Skeletal muscle satellite cell (primary cell): ENCODE measurements around the gene SCN9A.

Experiments used
- H3K27me3 ChIP-seq: 2 replicates; pipeline ENCODE4 v1.7.0; 2013; ENCODE audit warnings: low read length; ENCODE audit not compliant: control insufficient read depth, insufficient read depth
- H3K36me3 ChIP-seq: 2 replicates; pipeline ENCODE4 v1.7.0; 2013; ENCODE audit warnings: mild to moderate bottlenecking, control low read depth, low read length; ENCODE audit not compliant: insufficient read depth
- H3K4me1 ChIP-seq: 2 replicates; pipeline ENCODE4 v1.7.0; 2013; ENCODE audit warnings: low read length; ENCODE audit not compliant: control insufficient read depth, insufficient read depth
- H3K4me2 ChIP-seq: 2 replicates; pipeline ENCODE4 v1.7.0; 2013; ENCODE audit warnings: mild to moderate bottlenecking, low read length
- H3K4me3 ChIP-seq: 2 replicates; pipeline ENCODE4 v1.7.0; 2013; ENCODE audit warnings: low read length
- H3K9ac ChIP-seq: 2 replicates; pipeline ENCODE4 v1.7.0; 2013; ENCODE audit warnings: mild to moderate bottlenecking, low read depth, low read length, moderate library complexity
- H3K9me3 ChIP-seq: replicated peaks from 2 replicates; pipeline ENCODE4 v1.7.0; 2013; ENCODE audit warnings: mild to moderate bottlenecking, control low read depth, low read length

SCN9A gene

DNA sequence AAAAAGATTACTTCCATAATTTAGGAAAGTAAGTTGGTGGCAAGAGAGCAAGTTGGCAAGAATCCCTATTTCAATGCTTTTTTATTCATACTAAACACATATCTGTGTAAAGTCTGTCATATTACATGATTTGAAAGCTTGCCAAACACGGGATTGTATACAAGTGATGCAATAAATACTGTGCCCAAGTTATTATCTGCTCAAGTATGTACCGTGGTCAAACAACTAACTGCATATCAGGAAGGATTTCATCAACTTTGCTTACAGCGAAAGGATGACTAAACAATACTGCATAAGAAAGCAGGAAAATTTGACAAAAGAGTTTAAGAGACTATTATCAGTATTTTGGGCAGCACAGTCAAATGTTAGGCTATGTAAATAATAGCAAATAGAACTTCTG lies 178.3 kb downstream of the SCN9A start:
- H3K4me2 ChIP-seq, result no peak overlapping the region
- H3K9ac ChIP-seq, result no peak overlapping the region
- no peaks in the 10 kb centered on the region for H3K27me3 ChIP-seq
- no peaks in the 10 kb centered on the region for H3K9me3 ChIP-seq
- H3K36me3 ChIP-seq, result peaks cover 9% of the 10 kb centered on the region
- no peaks in the 10 kb centered on the region for H3K4me1 ChIP-seq
- no peak overlapping the region for H3K4me3 ChIP-seq

DNA sequence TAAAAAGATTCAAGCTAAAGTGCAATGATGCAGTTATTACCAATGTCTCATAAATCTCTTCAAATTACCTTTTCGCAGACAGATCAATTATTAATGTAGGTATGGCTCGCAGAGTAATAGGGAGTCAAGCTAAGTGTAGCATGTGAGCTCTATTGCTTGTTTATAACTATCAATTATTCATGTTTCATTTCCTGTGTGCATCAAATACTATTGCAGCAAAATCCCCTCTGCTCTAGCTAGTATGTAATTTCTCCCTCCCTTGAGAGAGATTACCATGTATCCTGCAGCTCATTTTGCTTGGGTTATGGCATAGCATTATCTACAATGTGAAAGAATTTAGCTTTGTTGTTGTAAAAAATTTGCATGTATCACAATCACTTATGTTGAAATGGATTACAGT lies 182.3 kb downstream of the SCN9A start:
- Histone ChIP-seq H3K4me2 (no peak overlapping the region), H3K4me1 (no peaks in the 10 kb centered on the region), H3K4me3 (no peak overlapping the region), H3K27me3 (no peaks in the 10 kb centered on the region), H3K9me3 (no peaks in the 10 kb centered on the region), H3K9ac (no peak overlapping the region), H3K36me3 (peaks cover under 1% of the 10 kb centered on the region)

DNA sequence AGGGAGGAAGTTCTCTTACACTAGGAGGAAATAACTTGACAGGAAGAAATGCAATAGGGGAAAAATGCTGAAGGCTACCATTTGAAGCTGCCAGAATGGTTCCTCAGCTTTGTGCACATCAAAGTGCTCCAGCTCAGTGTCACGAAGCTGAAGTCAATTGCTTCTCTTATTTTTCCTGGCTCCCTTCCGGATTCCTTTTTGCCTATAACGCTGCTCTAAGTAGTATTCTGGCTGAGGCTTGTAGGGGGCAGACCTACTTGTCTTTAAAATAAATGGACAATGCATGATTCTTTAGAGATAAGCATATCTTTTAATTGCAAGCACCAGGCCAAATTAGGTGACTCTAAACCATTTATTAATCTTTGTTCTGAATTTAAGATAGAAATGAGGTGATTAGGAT lies 187.7 kb downstream of the SCN9A start:
- H3K4me3 ChIP-seq, result no peak overlapping the region
- no peaks in the 10 kb centered on the region for H3K36me3 ChIP-seq
- H3K4me1 ChIP-seq, result no peaks in the 10 kb centered on the region
- H3K9ac ChIP-seq, result no peak overlapping the region
- H3K9me3 ChIP-seq, result no peaks in the 10 kb centered on the region
- no peaks in the 10 kb centered on the region for H3K27me3 ChIP-seq
- H3K4me2 ChIP-seq, result no peak overlapping the region

DNA sequence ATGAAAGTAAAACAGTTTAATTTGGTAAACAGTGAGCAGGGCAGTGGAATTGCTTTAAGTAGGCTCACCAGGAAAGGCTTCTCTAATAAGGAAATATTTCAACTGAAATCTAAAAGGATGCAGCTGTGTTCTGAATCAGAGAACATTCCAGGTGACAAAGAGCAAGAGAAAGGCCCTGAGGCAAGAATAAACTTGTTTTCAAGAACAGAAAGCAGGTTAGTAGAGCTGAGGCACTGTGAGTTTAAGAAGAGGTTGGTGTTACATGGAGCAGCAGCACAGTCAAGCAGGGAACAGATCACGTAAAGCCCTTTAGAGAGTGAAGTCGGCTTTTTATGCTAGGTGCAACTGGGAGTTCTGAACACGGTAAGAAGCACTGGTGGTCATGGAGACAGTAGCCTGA lies 191.0 kb downstream of the SCN9A start:
- peaks cover 3% of the 10 kb centered on the region for H3K4me1 ChIP-seq
- no peak overlapping the region for H3K4me3 ChIP-seq
- H3K9ac ChIP-seq, result no peak overlapping the region
- no peak overlapping the region for H3K4me2 ChIP-seq
- H3K9me3 ChIP-seq, result no peaks in the 10 kb centered on the region
- H3K27me3 ChIP-seq, result no peaks in the 10 kb centered on the region
- H3K36me3 ChIP-seq, result no peaks in the 10 kb centered on the region

DNA sequence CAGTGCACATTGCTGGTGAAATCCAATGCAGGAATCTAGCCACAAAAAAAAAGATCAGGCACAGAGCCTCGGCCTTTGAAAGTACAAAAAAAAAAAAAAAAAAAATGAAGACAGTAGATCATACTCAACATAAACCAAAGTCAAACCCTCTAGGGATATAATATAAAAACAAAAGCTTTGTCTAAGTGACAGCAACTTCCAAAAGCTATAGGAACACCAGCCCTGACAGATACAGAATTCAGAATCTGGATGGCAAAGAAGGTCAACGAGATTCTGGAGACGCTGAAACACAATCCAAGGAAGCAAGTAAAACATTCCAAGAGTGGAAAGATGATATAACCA lies 194.0 kb downstream of the SCN9A start:
- Histone ChIP-seq H3K9me3 (no peaks in the 10 kb centered on the region), H3K4me3 (no peak overlapping the region)

DNA sequence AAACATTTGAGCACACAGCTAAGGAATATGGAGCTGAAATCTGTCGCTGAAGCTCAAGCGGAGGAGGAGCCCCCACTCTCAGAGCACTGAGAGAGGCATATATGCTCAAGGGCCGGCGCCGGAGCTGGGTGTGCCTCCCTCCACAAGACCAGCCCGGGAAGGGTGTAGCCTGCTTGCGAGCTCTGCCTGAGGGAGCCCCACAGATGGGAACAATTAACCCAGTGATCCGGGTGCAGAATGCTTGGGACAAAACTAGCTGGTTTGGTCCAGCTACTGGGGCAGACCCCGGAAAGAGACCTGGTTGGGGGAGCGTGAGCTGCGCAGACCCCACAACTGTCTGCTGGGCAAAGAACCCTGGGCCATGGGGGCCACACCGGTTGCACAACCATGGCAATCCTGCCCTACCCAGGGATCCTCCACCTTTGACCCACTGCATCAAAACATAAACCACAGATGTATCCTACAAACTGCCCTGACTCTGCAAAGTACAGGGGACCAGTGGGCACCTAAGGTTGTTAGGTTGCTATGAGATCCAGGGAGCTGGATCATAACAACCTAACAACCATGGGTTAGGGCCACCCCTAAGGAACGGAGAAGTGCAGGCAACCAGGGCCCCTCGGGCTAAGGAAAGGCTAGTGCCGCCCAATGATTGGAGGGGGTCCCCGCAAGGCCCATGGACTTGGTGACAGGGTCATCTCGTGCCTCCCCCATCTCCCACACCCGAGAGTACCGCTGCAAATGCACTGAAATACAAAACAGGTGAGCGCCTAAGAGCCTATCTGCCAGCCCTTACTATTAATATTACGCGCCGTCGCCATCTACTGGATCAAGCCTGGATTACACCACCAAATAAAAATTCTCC lies 194.6 kb downstream of the SCN9A start:
- no peaks in the 10 kb centered on the region for H3K36me3 ChIP-seq
- no peak overlapping the region for H3K4me3 ChIP-seq
- no peaks in the 10 kb centered on the region for H3K27me3 ChIP-seq
- no peaks in the 10 kb centered on the region for H3K9me3 ChIP-seq
- H3K4me1 ChIP-seq, result peaks cover 3% of the 10 kb centered on the region
- H3K4me2 ChIP-seq, result no peak overlapping the region
- no peak overlapping the region for H3K9ac ChIP-seq

More for the DNA sequence above, 194.0 kb downstream of the SCN9A start:
- Histone ChIP-seq H3K4me2 (no peak overlapping the region), H3K27me3 (no peaks in the 10 kb centered on the region), H3K9ac (no peak overlapping the region), H3K36me3 (no peaks in the 10 kb centered on the region), H3K4me1 (peaks cover 3% of the 10 kb centered on the region)

DNA sequence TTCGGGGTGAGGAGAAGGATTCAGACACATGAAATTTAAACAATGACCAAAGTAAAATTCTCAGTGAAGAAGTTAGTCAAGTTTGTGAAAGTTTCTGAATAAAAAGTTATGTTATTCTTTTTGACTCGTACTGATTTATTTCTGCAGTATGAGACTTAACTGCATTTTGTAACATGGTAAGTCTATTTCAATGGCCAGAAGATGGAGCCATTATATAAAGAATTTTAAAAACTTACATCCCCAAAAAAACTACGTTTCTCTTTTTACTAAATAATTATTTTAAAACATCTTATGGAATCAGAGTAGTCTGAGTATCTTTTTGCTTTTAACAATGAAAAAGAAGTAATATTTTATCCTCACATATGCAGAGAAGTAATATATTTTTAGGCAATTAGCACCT lies 196.5 kb downstream of the SCN9A start:
- Histone ChIP-seq H3K9me3 (no peaks in the 10 kb centered on the region), H3K27me3 (no peaks in the 10 kb centered on the region), H3K9ac (no peak overlapping the region), H3K4me3 (no peak overlapping the region), H3K36me3 (no peaks in the 10 kb centered on the region), H3K4me2 (no peak overlapping the region), H3K4me1 (peaks cover 3% of the 10 kb centered on the region)

DNA sequence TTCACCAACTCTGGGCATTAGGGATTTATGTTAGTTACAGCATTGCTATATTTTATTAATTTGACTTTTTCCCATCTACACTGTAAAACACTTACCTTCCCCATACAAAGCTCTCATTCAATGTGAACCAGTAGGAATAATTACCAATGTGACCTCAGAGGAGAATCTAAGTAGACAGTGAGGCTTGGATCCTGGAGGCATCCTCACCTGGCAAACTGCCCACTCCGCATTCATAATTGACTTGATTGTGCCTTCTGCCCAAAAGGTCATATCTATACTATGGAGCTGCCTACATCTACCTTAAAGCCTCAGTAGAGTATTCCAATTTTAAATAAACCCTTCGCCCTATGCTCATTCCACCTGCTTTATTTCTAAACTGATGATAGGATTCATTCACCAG lies 202.5 kb downstream of the SCN9A start:
- peaks cover 5% of the 10 kb centered on the region for H3K4me1 ChIP-seq
- H3K4me2 ChIP-seq, result no peak overlapping the region
- H3K9ac ChIP-seq, result no peak overlapping the region
- no peak overlapping the region for H3K4me3 ChIP-seq
- H3K9me3 ChIP-seq, result no peaks in the 10 kb centered on the region
- H3K36me3 ChIP-seq, result no peaks in the 10 kb centered on the region
- H3K27me3 ChIP-seq, result no peaks in the 10 kb centered on the region

DNA sequence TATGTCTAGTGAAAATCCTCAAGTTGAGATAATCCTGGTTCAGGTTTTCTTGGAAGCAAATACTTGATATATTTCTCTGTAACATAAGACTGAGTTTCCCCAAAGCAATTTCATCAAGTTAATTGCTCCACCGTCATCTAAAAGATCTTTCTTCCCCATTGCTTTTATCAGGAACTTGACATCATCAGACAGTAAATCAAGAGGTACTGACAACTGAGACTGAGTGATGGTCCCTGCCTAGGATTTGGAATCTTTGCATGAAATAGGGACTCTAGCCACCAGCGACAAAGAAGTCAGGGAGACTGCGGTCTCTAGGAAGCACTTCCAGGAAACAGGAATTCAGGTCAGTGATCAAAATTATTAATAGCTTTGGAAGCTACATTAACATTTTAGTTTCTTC lies 204.5 kb downstream of the SCN9A start:
- H3K9ac ChIP-seq, result no peak overlapping the region
- H3K4me1 ChIP-seq, result peaks cover 5% of the 10 kb centered on the region
- H3K27me3 ChIP-seq, result no peaks in the 10 kb centered on the region
- H3K36me3 ChIP-seq, result no peaks in the 10 kb centered on the region
- no peak overlapping the region for H3K4me2 ChIP-seq
- H3K9me3 ChIP-seq, result no peaks in the 10 kb centered on the region
- no peak overlapping the region for H3K4me3 ChIP-seq

DNA sequence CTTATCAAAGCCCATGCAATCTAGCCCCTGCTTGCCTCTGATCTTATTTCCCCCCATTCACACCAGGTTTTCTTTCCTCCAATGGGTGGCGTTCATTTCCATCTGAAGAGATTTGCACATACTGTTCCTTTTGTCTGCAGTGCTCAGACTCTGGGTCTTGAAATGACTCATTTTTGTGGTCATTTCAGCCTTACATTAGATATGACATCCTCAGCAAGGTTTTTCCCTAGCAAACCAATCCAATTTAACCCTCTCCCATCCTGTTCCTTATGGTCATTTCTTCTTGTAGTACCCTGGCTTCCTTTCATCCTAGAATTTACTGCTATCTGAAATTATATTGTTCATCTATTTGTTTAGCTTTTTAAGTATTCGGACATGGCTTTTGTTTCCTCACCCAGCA lies 205.4 kb downstream of the SCN9A start:
- Histone ChIP-seq H3K9ac (no peak overlapping the region), H3K4me1 (peaks cover 5% of the 10 kb centered on the region), H3K4me3 (no peak overlapping the region), H3K4me2 (no peak overlapping the region), H3K36me3 (no peaks in the 10 kb centered on the region), H3K9me3 (no peaks in the 10 kb centered on the region), H3K27me3 (no peaks in the 10 kb centered on the region)

DNA sequence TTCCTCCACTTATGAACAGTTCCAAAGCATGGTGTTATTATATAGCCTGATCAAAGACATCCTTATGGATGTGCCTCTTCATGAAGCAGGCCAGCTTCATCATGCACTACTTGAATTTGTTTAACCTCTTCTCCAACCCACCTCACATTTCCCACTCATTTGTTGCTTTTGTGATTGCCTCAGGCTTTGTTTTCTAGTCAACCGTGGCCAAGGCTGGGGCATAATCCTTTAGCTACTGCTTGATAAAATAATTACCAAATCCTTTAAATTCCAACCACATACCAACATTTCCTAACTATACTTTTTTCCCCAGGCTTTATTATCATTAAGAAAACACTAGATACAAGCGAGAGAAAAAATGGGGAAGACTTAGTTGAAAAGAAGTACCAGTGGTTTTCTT lies 208.3 kb downstream of the SCN9A start:
- no peaks in the 10 kb centered on the region for H3K36me3 ChIP-seq
- H3K9ac ChIP-seq, result no peak overlapping the region
- H3K4me2 ChIP-seq, result no peak overlapping the region
- no peaks in the 10 kb centered on the region for H3K27me3 ChIP-seq
- H3K9me3 ChIP-seq, result no peaks in the 10 kb centered on the region
- H3K4me1 ChIP-seq, result peaks cover 5% of the 10 kb centered on the region
- H3K4me3 ChIP-seq, result no peak overlapping the region

DNA sequence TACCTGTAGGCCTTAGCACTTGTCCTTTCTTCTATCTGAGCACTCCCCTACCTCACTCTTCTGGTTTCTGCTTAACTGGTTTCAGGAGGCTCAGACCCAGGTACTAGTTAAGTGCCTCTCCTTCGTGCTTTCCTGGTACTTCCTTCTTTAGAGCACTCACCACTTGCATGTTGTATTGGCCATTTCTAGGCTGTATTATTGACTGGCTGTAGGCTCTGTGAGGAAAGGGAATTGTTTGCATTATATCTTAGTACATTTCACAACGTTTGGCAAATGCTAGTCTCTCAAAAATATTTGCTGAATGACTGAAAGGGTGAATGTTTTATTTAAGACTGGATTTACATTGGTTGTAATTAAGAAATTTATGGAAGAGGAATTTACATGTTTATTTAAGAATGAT lies 212.0 kb downstream of the SCN9A start:
- H3K4me2 ChIP-seq, result no peak overlapping the region
- H3K9ac ChIP-seq, result no peak overlapping the region
- H3K4me3 ChIP-seq, result no peak overlapping the region
- no peaks in the 10 kb centered on the region for H3K27me3 ChIP-seq
- H3K36me3 ChIP-seq, result no peaks in the 10 kb centered on the region
- H3K4me1 ChIP-seq, result peaks cover 11% of the 10 kb centered on the region
- H3K9me3 ChIP-seq, result no peaks in the 10 kb centered on the region
